HG03280 (cell line): ENCODE data around the gene CDCA8.
"Not testable (repeated sequence)": the region's sequence is repeated elsewhere in the genome, so short reads cannot be mapped to it uniquely, and the experiment has no call there.

Experiments used
- ATAC-seq: cut with Tn5 transposase; IDR thresholded peaks from one replicate; pipeline ENCODE4 v1.9.1; 2021; ENCODE audit warnings: mild to moderate bottlenecking, moderate library complexity; ENCODE audit not compliant: unreplicated experiment

CDCA8 gene

GRCh38 chr1:37672136-37672870 lies 20.0 kb upstream of the CDCA8 start:
- no peak for ATAC-seq

- ATAC-seq: no peak
These were observed 18.4 kb upstream of the CDCA8 start for GRCh38 chr1:37673920-37674319.

GRCh38 chr1:37676281-37677142 lies 15.8 kb upstream of the CDCA8 start:
- no peak for ATAC-seq

- ATAC-seq: no peak
These were observed 15.2 kb upstream of the CDCA8 start for GRCh38 chr1:37677143-37677439.

- no peak for ATAC-seq
These were observed 14.5 kb upstream of the CDCA8 start for GRCh38 chr1:37677808-37678207.

GRCh38 chr1:37680933-37681332 lies 11.4 kb upstream of the CDCA8 start:
- no peak for ATAC-seq

GRCh38 chr1:37682334-37682987 lies 9.9 kb upstream of the CDCA8 start:
- ATAC-seq: no peak

GRCh38 chr1:37684182-37684581 lies 8.1 kb upstream of the CDCA8 start:
- ATAC-seq: not testable (repeated sequence)

- ATAC-seq: no peak
These were observed 6.6 kb upstream of the CDCA8 start for GRCh38 chr1:37685722-37686121.

- ATAC-seq: not testable (repeated sequence)
These were observed 4.6 kb upstream of the CDCA8 start for GRCh38 chr1:37687764-37688163.

GRCh38 chr1:37688926-37689325 lies 3.4 kb upstream of the CDCA8 start:
- no peak for ATAC-seq

GRCh38 chr1:37691497-37692077 lies 729 bp upstream of the CDCA8 start:
- no peak for ATAC-seq

GRCh38 chr1:37692834-37693175 lies 489 bp downstream of the CDCA8 start:
- ATAC-seq: no peak

GRCh38 chr1:37697090-37697489 lies 4.8 kb downstream of the CDCA8 start:
- ATAC-seq: no peak

GRCh38 chr1:37697737-37698136 lies 5.4 kb downstream of the CDCA8 start:
- no peak for ATAC-seq

GRCh38 chr1:37699147-37699546 lies 6.8 kb downstream of the CDCA8 start:
- no peak for ATAC-seq

GRCh38 chr1:37701051-37701450 lies 8.7 kb downstream of the CDCA8 start:
- no peak for ATAC-seq

GRCh38 chr1:37703061-37703460 lies 10.7 kb downstream of the CDCA8 start:
- ATAC-seq: no peak

- no peak for ATAC-seq
These were observed 12.7 kb downstream of the CDCA8 start for GRCh38 chr1:37704966-37705365.

GRCh38 chr1:37705399-37705798 lies 13.1 kb downstream of the CDCA8 start:
- ATAC-seq: no peak

- no peak for ATAC-seq
These were observed 16.2 kb downstream of the CDCA8 start for GRCh38 chr1:37708471-37708870.

- no peak for ATAC-seq
These were observed 21.9 kb downstream of the CDCA8 start for GRCh38 chr1:37714226-37714625.
